GM12865 (cell line): ENCODE results near the gene STEAP3.

Source experiments
- DNase-seq: peaks from one replicate; pipeline ENCODE4 v3.0.0; 2010; ENCODE audit warnings: low read depth
- H3K4me3 ChIP-seq: 2 replicates; pipeline ENCODE4 v1.5.1; 2011; ENCODE audit warnings: mild to moderate bottlenecking, low read depth, low read length, control low read depth
- CTCF ChIP-seq: IDR thresholded peaks from 2 replicates; pipeline ENCODE4 v1.5.1; 2011; ENCODE audit warnings: low read length, control low read depth, low read depth, inconsistent platforms; ENCODE audit not compliant: insufficient read depth; ENCODE audit errors: missing control alignments

Gene STEAP3, protein sequence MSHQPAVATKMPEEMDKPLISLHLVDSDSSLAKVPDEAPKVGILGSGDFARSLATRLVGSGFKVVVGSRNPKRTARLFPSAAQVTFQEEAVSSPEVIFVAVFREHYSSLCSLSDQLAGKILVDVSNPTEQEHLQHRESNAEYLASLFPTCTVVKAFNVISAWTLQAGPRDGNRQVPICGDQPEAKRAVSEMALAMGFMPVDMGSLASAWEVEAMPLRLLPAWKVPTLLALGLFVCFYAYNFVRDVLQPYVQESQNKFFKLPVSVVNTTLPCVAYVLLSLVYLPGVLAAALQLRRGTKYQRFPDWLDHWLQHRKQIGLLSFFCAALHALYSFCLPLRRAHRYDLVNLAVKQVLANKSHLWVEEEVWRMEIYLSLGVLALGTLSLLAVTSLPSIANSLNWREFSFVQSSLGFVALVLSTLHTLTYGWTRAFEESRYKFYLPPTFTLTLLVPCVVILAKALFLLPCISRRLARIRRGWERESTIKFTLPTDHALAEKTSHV

GRCh38 chr2:119223521-119224390, at the start of gene STEAP3:
TSS of gene STEAP3 (plus strand) at chr2:119223834. CDS start at chr2:119231013, 7,179 bp downstream.
- DNase-seq: peak; percentile 83
- H3K4me3 ChIP-seq: peak within 1 kb of the TSS; percentile 84
- no peak for TF ChIP-seq CTCF

- peak; percentile 61 for DNase-seq
- H3K4me3 ChIP-seq: no peak overlapping the region
- peak; percentile 89 for TF ChIP-seq CTCF
Measured at GRCh38 chr2:119174216-119174992, 49.2 kb upstream of the STEAP3 start.

GRCh38 chr2:119174993-119175347, 48.7 kb upstream of the STEAP3 start:
- no peak overlapping the region for H3K4me3 ChIP-seq
- DNase-seq: no peak
- no peak for TF ChIP-seq CTCF

DNA sequence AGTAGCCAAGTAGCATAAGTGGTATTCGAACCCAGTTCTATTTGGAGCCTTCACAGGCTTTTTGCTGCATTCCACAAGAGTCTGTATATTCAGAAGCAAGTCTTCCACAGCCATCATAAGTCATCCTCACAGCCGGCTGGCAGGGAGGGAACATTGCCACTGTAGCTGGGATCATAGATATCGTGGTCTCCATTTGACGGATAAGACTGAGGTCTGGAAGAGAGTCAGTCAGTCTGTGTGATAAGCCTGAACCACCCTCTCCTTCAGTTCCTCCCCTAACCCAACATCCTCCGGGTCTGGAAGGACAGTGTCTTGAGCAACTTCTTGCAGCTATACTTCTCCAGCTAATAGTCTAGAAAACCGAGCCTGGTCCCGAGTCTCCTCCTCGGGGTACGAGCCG, 48.1 kb upstream of the STEAP3 start:
- no peak for DNase-seq
- H3K4me3 ChIP-seq: no peak overlapping the region
- TF ChIP-seq CTCF: no peak

GRCh38 chr2:119177171-119177837, 46.3 kb upstream of the STEAP3 start:
- no peak overlapping the region for H3K4me3 ChIP-seq
- no peak for TF ChIP-seq CTCF
- DNase-seq: no peak

DNA sequence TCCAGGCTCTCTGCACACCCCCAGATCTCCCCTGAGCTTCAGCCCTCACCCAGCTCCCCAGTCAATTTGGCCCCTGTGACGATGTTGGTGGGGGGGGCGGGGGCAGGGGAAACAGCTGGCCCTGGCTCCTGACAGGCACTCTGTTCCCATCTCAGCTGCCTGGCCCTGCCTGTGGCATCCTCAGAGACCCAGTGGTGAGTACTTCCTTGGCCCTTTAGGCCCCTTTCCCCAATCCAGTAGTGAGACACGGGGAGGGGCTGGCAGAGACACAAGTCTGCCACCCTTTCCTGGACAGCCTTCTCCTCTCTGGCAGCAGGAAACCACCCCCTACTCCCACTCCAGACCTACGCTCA, 45.8 kb upstream of the STEAP3 start:
- no peak for TF ChIP-seq CTCF

More for the DNA sequence above, 45.8 kb upstream of the STEAP3 start:
- H3K4me3 ChIP-seq: no peak overlapping the region
- no peak for DNase-seq
